GM12878 (cell line): ENCODE measurements around the gene SMARCE1. TPM values are rescaled to one million over a fixed set of nuclear protein-coding genes. Genes with fewer than 3 reads are reported as not detected.

Experiments used
- ATF7 ChIP-seq: fragments of 450-650 bp; IDR thresholded peaks from 2 replicates; pipeline ENCODE4 v1.6.1; 2016; ENCODE audit warnings: low read depth, mild to moderate bottlenecking
- GABPA ChIP-seq: IDR thresholded peaks from 2 replicates; pipeline ENCODE4 v1.6.1; 2014; ENCODE audit warnings: antibody characterized with exemption, low read depth, mild to moderate bottlenecking, inconsistent platforms
- RBBP5 ChIP-seq: fragments of 200-600 bp; sonication (generic); conservative IDR thresholded peaks from 2 replicates; pipeline ENCODE4 v1.6.1; 2016
- SMAD5 ChIP-seq: IDR thresholded peaks from 2 replicates; pipeline ENCODE4 v1.6.1; 2016; ENCODE audit warnings: antibody characterized with exemption, low read depth
- SPI1 ChIP-seq: IDR thresholded peaks from 2 replicates; pipeline ENCODE4 v1.6.1; 2011; ENCODE audit warnings: low read depth, mild to moderate bottlenecking, low read length, moderate library complexity, borderline replicate concordance; ENCODE audit not compliant: insufficient read depth
- STAT3 ChIP-seq: IDR thresholded peaks from 2 replicates; pipeline ENCODE4 v1.6.1; 2011; ENCODE audit warnings: low read depth, low read length, improper control_type of control experiment
- SUZ12 ChIP-seq: fragments of 200-600 bp; sonication (generic); IDR thresholded peaks from one replicate; pipeline ENCODE4 v1.6.1; 2018; ENCODE audit warnings: antibody characterized with exemption, mild to moderate bottlenecking; ENCODE audit not compliant: unreplicated experiment
- TAF1 ChIP-seq: IDR thresholded peaks from 2 replicates; pipeline ENCODE4 v1.6.1; 2011; ENCODE audit warnings: mild to moderate bottlenecking, low read depth, low read length, borderline replicate concordance
- TARDBP ChIP-seq: IDR thresholded peaks from 2 replicates; pipeline ENCODE4 v1.6.1; 2016; ENCODE audit warnings: borderline replicate concordance
- YY1 ChIP-seq: IDR thresholded peaks from 2 replicates; pipeline ENCODE4 v1.6.1; 2011; ENCODE audit warnings: low read depth, mild to moderate bottlenecking, low read length
- polyA plus RNA-seq, 11 experiments: library from polyadenylated mRNA; depleted of rRNA in 4 of 11; unstranded in 6 of 11; stranded (reverse) in 5 of 11; fragments of >200 nt; fragmentation: Nextera tagmentation in 4 of 11; fragmentation: Illumina TruSeq in 1 of 11; extraction: Ambion mirVana in 4 of 11; extraction: Trizol in 1 of 11; gene quantifications; 1 replicate in 1 of 11; 2 replicates in 10 of 11; pipeline versions ENCODE4 v1.2.1 to v1.2.3, GENCODE V29; 2011 to 2016; ENCODE audit warnings: inconsistent platforms in 2 of 11, missing spikeins in 2 of 11, low read depth in 1 of 11
- total RNA-seq, 4 experiments: library from RNA; depleted of rRNA in 3 of 4; stranded (reverse); fragments of >200 nt in 3 of 4; fragmentation: Illumina TruSeq in 1 of 4; extraction: Trizol in 1 of 4; gene quantifications; 2 replicates each; pipeline versions ENCODE4 v1.2.1 to v1.2.3, GENCODE V29; 2013 to 2021
- TF ChIP-seq, protein P1 (sequence below): IDR thresholded peaks from 2 replicates; pipeline ENCODE4 v1.6.1; 2012; ENCODE audit warnings: mild to moderate bottlenecking, low read depth, low read length
- TF ChIP-seq, protein P2 (sequence below): fragments of 150-350 bp; IDR thresholded peaks from 2 replicates; pipeline ENCODE4 v1.6.1; 2016; ENCODE audit warnings: low read depth, low read length
- TF ChIP-seq, protein P3 (sequence below): fragments of 450-650 bp; formaldehyde crosslinking; IDR thresholded peaks from 2 replicates; pipeline ENCODE4 v1.4.0; 2020; ENCODE audit warnings: mild to moderate bottlenecking, moderate library complexity
- TF ChIP-seq, protein P4 (sequence below): fragments of 450-650 bp; IDR thresholded peaks from 2 replicates; pipeline ENCODE4 v1.6.1; 2017; ENCODE audit warnings: mild to moderate bottlenecking, moderate library complexity

The SMARCE1 gene
- total and polyA plus RNA-seq, 10 of the 15 experiments (the other 5 are each of a cell fraction or from before 2014, with no cell fraction given) = 87.9 to 191 (median 132) TPM

DNA sequence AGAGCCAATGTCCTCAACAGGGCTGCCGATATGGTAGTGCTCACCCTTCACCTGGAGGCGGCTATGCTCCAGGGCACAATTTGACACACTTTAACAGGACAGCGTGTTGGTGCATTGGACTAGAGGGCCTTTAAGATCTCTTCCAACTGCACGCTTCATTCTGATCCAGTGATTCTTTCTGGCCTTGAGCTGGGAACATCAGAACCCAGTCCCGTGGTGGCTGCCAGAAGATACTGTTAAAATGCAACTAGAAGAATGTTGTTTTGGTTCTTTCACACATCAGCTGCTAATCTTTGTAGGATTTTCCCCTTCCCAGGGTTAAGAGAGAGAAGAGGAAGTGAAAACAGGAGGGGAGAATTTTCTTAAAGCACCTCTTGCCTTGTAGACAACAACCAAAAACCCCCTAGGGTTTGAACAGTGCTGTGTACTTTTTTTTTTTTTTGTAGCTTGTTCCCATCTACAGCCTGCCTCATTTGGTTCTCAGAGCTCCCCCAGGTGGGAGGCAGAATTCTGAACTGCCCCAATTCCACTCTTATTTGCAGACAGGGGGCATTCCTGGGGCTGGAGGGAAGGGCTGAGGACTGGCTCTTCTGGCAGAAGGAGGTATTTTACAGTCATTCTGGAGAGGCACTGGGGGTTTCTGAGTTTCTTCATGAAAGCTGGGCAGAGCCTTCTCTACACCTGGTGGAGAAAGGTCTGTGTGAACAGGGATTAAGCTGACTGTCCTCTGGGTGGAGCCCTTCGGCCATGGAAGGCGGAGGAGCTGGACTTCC, 32.4 kb downstream of the SMARCE1 start (continued):
- TF ChIP-seq, protein P1, sequence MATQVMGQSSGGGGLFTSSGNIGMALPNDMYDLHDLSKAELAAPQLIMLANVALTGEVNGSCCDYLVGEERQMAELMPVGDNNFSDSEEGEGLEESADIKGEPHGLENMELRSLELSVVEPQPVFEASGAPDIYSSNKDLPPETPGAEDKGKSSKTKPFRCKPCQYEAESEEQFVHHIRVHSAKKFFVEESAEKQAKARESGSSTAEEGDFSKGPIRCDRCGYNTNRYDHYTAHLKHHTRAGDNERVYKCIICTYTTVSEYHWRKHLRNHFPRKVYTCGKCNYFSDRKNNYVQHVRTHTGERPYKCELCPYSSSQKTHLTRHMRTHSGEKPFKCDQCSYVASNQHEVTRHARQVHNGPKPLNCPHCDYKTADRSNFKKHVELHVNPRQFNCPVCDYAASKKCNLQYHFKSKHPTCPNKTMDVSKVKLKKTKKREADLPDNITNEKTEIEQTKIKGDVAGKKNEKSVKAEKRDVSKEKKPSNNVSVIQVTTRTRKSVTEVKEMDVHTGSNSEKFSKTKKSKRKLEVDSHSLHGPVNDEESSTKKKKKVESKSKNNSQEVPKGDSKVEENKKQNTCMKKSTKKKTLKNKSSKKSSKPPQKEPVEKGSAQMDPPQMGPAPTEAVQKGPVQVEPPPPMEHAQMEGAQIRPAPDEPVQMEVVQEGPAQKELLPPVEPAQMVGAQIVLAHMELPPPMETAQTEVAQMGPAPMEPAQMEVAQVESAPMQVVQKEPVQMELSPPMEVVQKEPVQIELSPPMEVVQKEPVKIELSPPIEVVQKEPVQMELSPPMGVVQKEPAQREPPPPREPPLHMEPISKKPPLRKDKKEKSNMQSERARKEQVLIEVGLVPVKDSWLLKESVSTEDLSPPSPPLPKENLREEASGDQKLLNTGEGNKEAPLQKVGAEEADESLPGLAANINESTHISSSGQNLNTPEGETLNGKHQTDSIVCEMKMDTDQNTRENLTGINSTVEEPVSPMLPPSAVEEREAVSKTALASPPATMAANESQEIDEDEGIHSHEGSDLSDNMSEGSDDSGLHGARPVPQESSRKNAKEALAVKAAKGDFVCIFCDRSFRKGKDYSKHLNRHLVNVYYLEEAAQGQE = no peak
- TF ChIP-seq, protein P2, sequence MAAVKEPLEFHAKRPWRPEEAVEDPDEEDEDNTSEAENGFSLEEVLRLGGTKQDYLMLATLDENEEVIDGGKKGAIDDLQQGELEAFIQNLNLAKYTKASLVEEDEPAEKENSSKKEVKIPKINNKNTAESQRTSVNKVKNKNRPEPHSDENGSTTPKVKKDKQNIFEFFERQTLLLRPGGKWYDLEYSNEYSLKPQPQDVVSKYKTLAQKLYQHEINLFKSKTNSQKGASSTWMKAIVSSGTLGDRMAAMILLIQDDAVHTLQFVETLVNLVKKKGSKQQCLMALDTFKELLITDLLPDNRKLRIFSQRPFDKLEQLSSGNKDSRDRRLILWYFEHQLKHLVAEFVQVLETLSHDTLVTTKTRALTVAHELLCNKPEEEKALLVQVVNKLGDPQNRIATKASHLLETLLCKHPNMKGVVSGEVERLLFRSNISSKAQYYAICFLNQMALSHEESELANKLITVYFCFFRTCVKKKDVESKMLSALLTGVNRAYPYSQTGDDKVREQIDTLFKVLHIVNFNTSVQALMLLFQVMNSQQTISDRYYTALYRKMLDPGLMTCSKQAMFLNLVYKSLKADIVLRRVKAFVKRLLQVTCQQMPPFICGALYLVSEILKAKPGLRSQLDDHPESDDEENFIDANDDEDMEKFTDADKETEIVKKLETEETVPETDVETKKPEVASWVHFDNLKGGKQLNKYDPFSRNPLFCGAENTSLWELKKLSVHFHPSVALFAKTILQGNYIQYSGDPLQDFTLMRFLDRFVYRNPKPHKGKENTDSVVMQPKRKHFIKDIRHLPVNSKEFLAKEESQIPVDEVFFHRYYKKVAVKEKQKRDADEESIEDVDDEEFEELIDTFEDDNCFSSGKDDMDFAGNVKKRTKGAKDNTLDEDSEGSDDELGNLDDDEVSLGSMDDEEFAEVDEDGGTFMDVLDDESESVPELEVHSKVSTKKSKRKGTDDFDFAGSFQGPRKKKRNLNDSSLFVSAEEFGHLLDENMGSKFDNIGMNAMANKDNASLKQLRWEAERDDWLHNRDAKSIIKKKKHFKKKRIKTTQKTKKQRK = no peak
- TF ChIP-seq, protein P3, sequence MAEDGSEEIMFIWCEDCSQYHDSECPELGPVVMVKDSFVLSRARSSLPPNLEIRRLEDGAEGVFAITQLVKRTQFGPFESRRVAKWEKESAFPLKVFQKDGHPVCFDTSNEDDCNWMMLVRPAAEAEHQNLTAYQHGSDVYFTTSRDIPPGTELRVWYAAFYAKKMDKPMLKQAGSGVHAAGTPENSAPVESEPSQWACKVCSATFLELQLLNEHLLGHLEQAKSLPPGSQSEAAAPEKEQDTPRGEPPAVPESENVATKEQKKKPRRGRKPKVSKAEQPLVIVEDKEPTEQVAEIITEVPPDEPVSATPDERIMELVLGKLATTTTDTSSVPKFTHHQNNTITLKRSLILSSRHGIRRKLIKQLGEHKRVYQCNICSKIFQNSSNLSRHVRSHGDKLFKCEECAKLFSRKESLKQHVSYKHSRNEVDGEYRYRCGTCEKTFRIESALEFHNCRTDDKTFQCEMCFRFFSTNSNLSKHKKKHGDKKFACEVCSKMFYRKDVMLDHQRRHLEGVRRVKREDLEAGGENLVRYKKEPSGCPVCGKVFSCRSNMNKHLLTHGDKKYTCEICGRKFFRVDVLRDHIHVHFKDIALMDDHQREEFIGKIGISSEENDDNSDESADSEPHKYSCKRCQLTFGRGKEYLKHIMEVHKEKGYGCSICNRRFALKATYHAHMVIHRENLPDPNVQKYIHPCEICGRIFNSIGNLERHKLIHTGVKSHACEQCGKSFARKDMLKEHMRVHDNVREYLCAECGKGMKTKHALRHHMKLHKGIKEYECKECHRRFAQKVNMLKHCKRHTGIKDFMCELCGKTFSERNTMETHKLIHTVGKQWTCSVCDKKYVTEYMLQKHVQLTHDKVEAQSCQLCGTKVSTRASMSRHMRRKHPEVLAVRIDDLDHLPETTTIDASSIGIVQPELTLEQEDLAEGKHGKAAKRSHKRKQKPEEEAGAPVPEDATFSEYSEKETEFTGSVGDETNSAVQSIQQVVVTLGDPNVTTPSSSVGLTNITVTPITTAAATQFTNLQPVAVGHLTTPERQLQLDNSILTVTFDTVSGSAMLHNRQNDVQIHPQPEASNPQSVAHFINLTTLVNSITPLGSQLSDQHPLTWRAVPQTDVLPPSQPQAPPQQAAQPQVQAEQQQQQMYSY (CRISPR knock-in tag) = no peak
- 0 out of 2 replicates have a peak, but pooled peaks have one; percentile 45 for TF ChIP-seq SMAD5
- TF ChIP-seq, protein P4, sequence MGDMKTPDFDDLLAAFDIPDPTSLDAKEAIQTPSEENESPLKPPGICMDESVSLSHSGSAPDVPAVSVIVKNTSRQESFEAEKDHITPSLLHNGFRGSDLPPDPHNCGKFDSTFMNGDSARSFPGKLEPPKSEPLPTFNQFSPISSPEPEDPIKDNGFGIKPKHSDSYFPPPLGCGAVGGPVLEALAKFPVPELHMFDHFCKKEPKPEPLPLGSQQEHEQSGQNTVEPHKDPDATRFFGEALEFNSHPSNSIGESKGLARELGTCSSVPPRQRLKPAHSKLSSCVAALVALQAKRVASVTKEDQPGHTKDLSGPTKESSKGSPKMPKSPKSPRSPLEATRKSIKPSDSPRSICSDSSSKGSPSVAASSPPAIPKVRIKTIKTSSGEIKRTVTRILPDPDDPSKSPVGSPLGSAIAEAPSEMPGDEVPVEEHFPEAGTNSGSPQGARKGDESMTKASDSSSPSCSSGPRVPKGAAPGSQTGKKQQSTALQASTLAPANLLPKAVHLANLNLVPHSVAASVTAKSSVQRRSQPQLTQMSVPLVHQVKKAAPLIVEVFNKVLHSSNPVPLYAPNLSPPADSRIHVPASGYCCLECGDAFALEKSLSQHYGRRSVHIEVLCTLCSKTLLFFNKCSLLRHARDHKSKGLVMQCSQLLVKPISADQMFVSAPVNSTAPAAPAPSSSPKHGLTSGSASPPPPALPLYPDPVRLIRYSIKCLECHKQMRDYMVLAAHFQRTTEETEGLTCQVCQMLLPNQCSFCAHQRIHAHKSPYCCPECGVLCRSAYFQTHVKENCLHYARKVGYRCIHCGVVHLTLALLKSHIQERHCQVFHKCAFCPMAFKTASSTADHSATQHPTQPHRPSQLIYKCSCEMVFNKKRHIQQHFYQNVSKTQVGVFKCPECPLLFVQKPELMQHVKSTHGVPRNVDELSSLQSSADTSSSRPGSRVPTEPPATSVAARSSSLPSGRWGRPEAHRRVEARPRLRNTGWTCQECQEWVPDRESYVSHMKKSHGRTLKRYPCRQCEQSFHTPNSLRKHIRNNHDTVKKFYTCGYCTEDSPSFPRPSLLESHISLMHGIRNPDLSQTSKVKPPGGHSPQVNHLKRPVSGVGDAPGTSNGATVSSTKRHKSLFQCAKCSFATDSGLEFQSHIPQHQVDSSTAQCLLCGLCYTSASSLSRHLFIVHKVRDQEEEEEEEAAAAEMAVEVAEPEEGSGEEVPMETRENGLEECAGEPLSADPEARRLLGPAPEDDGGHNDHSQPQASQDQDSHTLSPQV = peak; percentile 75
- TF ChIP-seq ATF7 = peak; percentile 80
- 0 out of 2 replicates have a peak, but pooled peaks have one; percentile 28 for TF ChIP-seq YY1
- peak; percentile 99 for TF ChIP-seq SPI1
- TF ChIP-seq STAT3 = peak; percentile 84; the same call in 1 of the 2 replicates
- TF ChIP-seq RBBP5 = no peak
- peak; percentile 8; the same call in 1 of the 2 replicates for TF ChIP-seq TAF1
- no peak for TF ChIP-seq SUZ12
- no peak for TF ChIP-seq GABPA
- 0 out of 2 replicates have a peak, but pooled peaks have one; percentile 47 for TF ChIP-seq TARDBP
